ENCODE data around the gene FOXP2. TPM values are rescaled to one million over a fixed set of nuclear protein-coding genes. Genes with fewer than 3 reads are reported as not detected.

Gene FOXP2
- total RNA-seq, 2 experiments from 2014 or later = not detected

DNA sequence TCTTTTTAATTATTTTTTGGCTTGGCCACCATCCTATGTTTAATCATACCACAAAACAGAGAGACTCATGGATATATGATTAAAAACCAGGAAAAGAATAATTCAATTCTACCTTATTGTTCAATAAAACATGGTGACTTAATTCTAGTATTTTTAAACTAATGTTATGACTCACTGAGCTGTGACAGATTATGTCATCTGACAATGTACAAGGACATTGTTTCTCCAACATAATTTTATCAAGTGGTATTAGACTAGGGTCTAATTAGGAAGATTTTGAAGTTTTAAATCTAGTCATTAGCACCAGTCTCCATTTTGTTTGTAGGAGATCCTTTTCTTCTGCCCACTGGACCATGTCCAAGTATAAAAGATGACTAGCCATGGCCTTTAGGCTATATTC lies 307.9 kb downstream of the FOXP2 start:
- ATAC-seq = no peak
- Mint-ChIP-seq H3K9me3 (ENCODE audit: insufficient read depth) (no peaks in the 10 kb centered on the region), H3K27ac (no peak overlapping the region), H3K27me3 (ENCODE audit: low read depth) (no peaks in the 10 kb centered on the region), H3K4me1 (ENCODE audit: low read depth) (no peaks in the 10 kb centered on the region), H3K4me3 (no peak overlapping the region), H3K36me3 (ENCODE audit: low read depth) (no peaks in the 10 kb centered on the region)
- DNase-seq = no peak
- POLR2A ChIA-PET = no interaction called here
- CTCF ChIA-PET = no interaction called here

DNA sequence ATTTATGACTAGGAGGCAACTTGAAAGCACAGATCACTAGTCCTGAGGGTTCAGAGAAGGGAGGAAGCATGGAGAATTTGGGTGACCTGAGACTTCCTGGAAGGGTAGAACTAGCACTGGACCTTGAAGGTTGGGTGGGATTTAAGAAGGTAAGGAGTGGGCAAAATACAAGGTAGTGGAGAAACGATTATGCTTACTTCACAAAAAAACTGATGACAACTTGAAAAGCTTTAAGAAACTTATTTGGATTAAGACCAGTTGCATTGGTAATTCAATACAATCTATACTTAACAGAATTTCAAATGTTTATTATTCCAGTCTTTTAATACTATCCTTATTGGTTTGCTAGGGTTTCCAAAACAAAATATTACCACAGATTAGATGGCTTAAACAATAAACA lies 308.7 kb downstream of the FOXP2 start:
- DNase-seq (no peak), ATAC-seq (no peak)
- Mint-ChIP-seq H3K27ac (no peak overlapping the region), H3K36me3 (ENCODE audit: low read depth) (no peaks in the 10 kb centered on the region), H3K4me1 (ENCODE audit: low read depth) (no peaks in the 10 kb centered on the region), H3K4me3 (no peak overlapping the region), H3K9me3 (ENCODE audit: insufficient read depth) (no peaks in the 10 kb centered on the region), H3K27me3 (ENCODE audit: low read depth) (no peaks in the 10 kb centered on the region)
- POLR2A ChIA-PET = no interaction called here
- CTCF ChIA-PET = no interaction called here

DNA sequence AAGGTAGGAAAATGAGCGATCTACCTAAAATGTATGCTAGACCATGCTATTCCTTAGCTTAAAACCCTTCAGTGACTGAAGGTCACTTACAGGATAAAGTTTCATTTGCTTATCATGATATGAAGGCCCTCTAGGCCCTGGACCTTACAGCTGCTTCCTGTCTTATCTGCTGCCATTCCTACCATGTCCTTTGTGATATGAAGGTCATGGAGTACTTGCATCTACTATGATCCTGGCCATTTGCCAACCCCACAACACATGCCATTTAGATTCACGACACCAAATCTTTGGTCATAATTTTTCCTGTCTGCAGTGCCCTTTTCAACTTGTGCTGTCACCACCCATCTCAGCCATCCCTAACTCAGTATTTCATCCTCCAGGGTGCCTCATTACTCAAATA lies 325.5 kb downstream of the FOXP2 start:
- ChIA-PET POLR2A (no interaction called here), CTCF (no interaction called here)
- Mint-ChIP-seq H3K4me3 (no peak overlapping the region), H3K27ac (no peak overlapping the region), H3K4me1 (ENCODE audit: low read depth) (no peaks in the 10 kb centered on the region), H3K27me3 (ENCODE audit: low read depth) (no peaks in the 10 kb centered on the region), H3K36me3 (ENCODE audit: low read depth) (no peaks in the 10 kb centered on the region), H3K9me3 (ENCODE audit: insufficient read depth) (no peaks in the 10 kb centered on the region)
- no peak for DNase-seq
- ATAC-seq = no peak

DNA sequence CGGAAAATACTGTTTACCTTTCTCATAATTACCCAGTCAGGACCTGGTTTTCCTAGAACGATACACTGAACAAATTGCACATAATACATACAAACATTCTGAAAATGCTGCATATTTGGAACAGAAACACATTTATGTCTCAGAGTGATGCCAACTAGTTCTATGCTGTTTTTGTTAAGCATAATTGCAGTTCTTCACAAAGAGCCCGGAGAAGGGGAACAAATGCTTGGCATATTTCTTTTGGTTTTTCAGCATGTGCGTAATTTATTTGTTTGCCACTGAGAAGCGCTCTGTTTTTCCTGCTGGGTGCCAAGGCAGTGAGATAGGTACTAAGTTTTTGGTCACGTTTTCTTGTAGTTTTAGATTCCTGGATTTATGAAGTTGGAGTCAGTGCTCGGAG lies 326.3 kb downstream of the FOXP2 start:
- CTCF ChIA-PET = no interaction called here
- ATAC-seq (no peak), DNase-seq (no peak)
- no peaks in the 10 kb centered on the region for H3K9me3 Mint-ChIP-seq (ENCODE audit: insufficient read depth)
- H3K36me3 Mint-ChIP-seq (ENCODE audit: low read depth) = no peaks in the 10 kb centered on the region
- no peak overlapping the region for H3K4me3 Mint-ChIP-seq
- no peaks in the 10 kb centered on the region for H3K27me3 Mint-ChIP-seq (ENCODE audit: low read depth)
- no peaks in the 10 kb centered on the region for H3K4me1 Mint-ChIP-seq (ENCODE audit: low read depth)
- POLR2A ChIA-PET = no interaction called here
- H3K27ac Mint-ChIP-seq = no peak overlapping the region

DNA sequence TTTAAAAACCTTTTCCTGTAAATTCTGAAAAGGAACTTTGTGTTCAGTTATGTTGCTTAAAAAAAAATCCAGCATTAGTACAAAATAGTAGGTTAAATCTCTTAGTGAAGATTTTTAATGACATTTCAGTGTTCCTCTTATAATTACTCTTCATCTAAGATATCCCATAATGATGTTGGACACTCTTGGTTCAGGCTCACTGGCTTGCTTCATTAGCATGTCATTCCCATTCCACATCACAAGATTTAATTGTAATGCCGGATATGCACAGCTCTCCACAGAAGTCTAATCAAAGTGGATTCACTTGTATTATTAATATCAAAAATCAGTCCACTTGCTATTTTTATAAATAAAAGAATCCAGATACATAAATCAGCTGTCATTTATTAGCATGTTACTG lies 327.3 kb downstream of the FOXP2 start:
- CTCF ChIA-PET = no interaction called here
- Mint-ChIP-seq H3K36me3 (ENCODE audit: low read depth) (no peaks in the 10 kb centered on the region), H3K4me1 (ENCODE audit: low read depth) (no peaks in the 10 kb centered on the region), H3K27me3 (ENCODE audit: low read depth) (no peaks in the 10 kb centered on the region), H3K9me3 (ENCODE audit: insufficient read depth) (no peaks in the 10 kb centered on the region), H3K4me3 (no peak overlapping the region), H3K27ac (no peak overlapping the region)
- DNase-seq (no peak), ATAC-seq (no peak)
- POLR2A ChIA-PET = no interaction called here

Small RNAs within 50 kb of the gene (microRNA-seq; reads per million reads assigned to microRNA genes)
- not detected for gene MIR3666

All from activated CD8-positive, alpha-beta T cell treated with anti-CD3 and anti-CD28 coated beads, Interleukin-2, amount 10 ng/mL, durations not matched to agents 7 days and 5 days (primary cell).